Activated CD4-positive, alpha-beta T cell treated with anti-CD3 and anti-CD28 coated beads for 4 hours (primary cell): Measurements from ENCODE around the gene ZBTB22.
"Not testable (repeated sequence)": the region's sequence is repeated elsewhere in the genome, so short reads cannot be mapped to it uniquely, and the experiment has no call there.

Experiments used
- DNase-seq, 2 donors: peaks; one replicate each; pipeline ENCODE4 v3.0.0-alpha.2; 2020

Gene ZBTB22

DNA sequence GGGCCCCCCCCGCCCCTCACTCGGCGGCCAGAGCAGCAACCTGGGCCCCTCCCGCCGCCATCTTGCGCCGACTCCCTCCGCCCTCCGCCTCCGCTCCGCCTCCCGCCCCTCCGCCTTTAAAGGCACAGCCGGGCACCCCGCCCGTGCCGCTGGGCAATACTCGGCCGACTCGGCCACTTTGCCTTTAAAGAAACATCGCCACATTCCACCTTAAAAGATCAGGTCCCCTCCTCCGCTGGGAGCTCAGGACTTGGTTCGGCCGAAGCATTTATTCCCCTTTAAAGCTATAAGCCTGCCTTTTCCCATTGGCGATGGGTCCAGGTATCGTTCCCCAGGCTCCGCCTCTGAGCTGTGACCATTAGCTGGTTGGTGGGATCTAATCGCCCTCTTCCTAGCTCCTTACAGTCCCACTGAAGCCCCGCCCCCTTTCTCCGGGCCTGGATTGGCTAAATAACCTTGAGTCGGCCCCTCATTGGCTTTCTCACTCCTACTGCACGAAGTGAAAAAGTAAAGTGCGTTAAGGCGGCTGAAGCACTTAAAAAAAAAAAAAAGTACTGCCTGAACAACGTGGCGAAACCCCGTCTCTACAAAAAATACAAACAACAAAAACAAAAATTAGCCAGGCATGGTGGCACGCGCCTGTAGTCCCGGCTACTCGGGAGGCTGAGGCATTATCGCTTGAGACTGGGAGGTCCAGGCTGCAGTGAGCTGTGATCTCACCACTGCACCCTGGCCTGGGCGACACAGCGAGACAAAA, at the start of gene ZBTB22:
ZBTB22 (minus strand) TSS at position 76 of the 757 bp plus-strand sequence. CDS start 828 bp downstream, outside the sequence.
- DNase-seq = peak; percentile 96

DNA sequence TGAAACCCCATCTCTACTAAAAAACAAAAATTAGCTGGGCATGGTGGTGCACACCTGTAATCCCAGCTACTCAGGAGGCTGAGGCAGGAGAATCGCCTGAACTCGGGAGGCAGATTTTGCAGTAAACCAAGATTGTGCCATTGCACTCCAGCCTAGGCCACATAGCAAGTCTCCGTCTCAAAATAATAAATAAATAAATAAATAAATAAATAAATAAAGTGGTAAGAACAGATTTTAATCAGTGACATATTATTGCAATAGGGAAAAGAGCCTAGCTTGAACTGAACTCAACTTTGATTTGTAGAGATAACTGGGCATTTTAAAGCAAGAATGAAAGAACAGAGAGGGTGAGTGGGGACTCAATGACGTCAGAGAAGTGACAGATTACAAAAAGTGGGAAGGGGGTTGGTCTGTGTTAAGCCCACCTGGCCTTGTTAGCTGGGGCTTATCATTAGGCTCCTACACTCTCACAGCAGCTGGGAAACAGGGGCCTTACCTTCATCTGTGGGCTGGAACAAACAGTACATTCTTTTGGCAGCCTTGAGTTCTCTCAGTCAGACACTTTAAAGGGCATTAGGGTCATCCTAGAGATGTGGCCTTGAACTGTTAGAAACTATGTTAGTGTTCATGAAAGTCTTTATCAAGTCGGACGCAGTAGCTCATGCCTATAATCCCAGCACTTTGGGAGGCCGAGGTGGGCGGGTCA, 49.6 kb upstream of the ZBTB22 start:
- no peak for DNase-seq

GRCh38 chr6:33365206-33365971, 47.8 kb upstream of the ZBTB22 start:
- DNase-seq = not testable (repeated sequence)

GRCh38 chr6:33364475-33365205, 47.1 kb upstream of the ZBTB22 start:
- DNase-seq = not testable (repeated sequence)

- not testable (repeated sequence) for DNase-seq
Measured at GRCh38 chr6:33363486-33363885, 45.9 kb upstream of the ZBTB22 start.

DNA sequence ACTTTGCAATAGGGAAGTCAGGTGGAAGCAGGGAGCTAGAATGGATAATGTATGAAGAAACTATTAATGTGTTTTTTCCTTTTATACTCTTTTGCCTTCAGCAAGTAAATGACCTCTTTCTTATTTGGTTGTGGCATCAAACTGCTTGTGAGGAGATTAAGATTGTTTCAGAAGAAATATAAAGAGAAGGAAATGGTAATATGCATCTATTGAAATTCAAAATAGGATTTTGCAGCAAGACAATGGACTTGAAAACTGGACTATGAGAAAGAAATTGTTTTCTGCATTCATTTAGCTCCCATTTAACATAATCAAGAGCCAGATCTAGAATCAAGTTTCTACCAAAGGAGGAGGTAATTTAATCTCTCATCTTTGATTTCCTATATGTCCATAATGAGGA, 41.8 kb upstream of the ZBTB22 start:
- DNase-seq = no peak

GRCh38 chr6:33357160-33357871, 39.8 kb upstream of the ZBTB22 start:
- DNase-seq = not testable (repeated sequence)

GRCh38 chr6:33356295-33356694, 38.8 kb upstream of the ZBTB22 start:
- DNase-seq = no peak

DNA sequence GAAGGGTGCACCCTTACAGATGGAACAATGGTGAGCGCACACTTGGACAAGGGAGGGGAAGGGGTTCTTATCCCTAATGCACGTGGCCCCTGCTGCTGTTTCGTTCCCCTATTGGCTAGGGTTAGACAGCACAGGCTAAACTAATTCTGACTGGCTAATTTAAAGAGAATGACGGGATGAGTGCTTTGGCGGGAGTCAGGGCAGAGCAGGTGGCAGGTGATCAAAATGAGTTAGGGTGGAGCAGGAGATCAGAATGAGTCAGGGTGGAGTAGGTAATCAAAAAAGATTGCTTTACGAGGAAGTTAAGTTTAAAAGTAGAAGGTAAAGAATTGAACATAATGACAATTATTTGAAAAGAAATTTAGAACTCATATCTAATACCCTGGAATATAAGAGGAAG, 38.3 kb upstream of the ZBTB22 start:
- DNase-seq = not testable (repeated sequence)

DNA sequence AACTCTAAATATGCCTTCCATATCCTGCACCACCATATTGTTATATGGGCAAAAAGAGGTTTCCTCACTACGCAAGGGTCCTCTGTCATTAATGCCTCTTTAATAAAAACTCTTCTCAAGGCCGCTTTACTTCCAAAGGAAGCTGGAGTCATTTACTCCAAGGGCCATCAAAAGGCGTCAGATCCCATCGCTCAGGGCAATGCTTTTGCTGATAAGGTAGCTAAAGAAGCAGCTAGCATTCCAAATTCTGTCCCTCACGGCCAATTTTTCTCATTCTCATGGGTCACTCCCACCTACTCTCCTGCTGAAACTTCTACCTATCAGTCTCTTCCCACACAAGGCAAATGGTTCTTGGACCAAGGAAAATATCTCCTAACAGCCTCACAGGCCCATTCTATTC, 30.3 kb upstream of the ZBTB22 start:
- DNase-seq = no peak

- DNase-seq = not testable (repeated sequence)
Measured at GRCh38 chr6:33346972-33347371, 29.4 kb upstream of the ZBTB22 start.

GRCh38 chr6:33344701-33345697, 27.5 kb upstream of the ZBTB22 start:
- peak; percentile 64 to 68 for DNase-seq

GRCh38 chr6:33343953-33344611, 26.5 kb upstream of the ZBTB22 start:
- peak; percentile 57 to 61 for DNase-seq

DNA sequence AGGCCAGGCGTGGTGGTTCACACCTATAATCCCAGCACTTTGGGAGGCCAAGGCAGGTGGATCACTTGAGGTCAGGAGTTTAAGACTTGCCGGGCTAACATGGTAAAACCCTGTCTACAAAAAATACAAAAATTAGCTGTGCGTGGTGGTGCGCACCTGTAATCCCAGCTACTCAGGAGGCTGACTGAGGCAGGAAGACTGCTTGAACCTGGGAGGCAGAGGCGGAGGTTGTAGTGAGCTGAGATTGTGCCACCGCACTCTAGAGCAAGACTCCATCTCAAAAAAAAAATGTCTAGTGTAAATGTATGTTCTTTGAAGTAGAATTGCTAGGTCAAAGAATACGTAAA, 26.0 kb upstream of the ZBTB22 start:
- DNase-seq = not testable (repeated sequence)

GRCh38 chr6:33339193-33339592, 21.6 kb upstream of the ZBTB22 start:
- no peak for DNase-seq

DNA sequence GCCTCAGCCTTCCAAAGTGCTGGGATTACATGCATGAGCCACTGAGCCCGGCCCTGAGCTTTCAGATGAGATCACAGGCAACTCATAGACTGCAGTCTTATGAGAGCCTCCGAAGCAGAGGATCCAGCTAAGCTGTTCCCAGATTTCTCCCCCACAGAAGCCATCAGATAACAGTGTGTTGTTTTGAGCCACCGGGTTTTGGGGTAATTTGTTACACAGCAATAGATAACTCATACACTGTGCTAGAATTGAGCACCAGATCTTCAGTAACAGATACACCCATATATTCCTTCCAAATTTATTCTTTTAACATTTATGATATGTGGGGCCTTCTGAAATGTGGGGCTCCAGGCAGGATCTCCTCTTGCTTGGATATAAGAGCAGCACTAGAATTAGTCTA, 19.0 kb upstream of the ZBTB22 start:
- DNase-seq = no peak

- no peak for DNase-seq
Measured at GRCh38 chr6:33335916-33336315, 18.4 kb upstream of the ZBTB22 start.

GRCh38 chr6:33333666-33334065, 16.1 kb upstream of the ZBTB22 start:
- no peak for DNase-seq

GRCh38 chr6:33330736-33331135, 13.2 kb upstream of the ZBTB22 start:
- DNase-seq = no peak

DNA sequence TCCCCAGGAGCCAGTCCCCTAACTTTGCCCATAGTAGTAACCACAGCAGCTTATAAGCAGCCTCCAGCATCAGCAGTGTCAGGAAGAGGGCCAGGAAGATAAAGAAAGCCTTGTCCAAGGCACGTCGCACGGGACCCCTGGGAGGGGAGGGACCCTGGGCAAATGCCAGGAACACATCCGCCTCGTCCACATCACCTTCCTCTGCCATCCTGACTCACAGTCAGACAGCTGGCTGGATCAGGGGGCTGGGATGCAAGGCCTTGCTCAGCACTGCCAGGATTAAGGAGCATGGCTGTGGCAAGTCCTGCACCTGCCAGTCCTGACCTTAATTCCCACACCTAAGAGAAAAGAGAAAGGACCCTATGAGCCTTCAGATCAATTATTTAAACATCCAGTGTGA, 11.5 kb upstream of the ZBTB22 start:
- no peak for DNase-seq
